HEK293T (cell line): Measurements from ENCODE around the gene POLR1B.

Experiments
- BHLHE40 ChIP-seq: fragments of 450-650 bp; IDR thresholded peaks from 2 replicates; pipeline ENCODE4 v1.6.1; 2016; ENCODE audit warnings: mild to moderate bottlenecking, moderate library complexity, borderline replicate concordance
- CTBP1 ChIP-seq: fragments of 450-650 bp; IDR thresholded peaks from 2 replicates; pipeline ENCODE4 v1.6.1; 2016; ENCODE audit warnings: borderline replicate concordance
- ELF4 ChIP-seq: fragments of 450-650 bp; IDR thresholded peaks from 2 replicates; pipeline ENCODE4 v1.6.1; 2017; ENCODE audit warnings: antibody characterized with exemption
- FOXA1 ChIP-seq: fragments of 450-650 bp; IDR thresholded peaks from 2 replicates; pipeline ENCODE4 v1.6.1; 2016; ENCODE audit warnings: mild to moderate bottlenecking
- FOXK2 ChIP-seq: fragments of 450-650 bp; IDR thresholded peaks from 2 replicates; pipeline ENCODE4 v1.6.1; 2016; ENCODE audit warnings: mild to moderate bottlenecking
- FOXM1 ChIP-seq: fragments of 450-650 bp; IDR thresholded peaks from 2 replicates; pipeline ENCODE4 v1.6.1; 2017; ENCODE audit warnings: mild to moderate bottlenecking, borderline replicate concordance
- HDGF ChIP-seq: fragments of 450-650 bp; IDR thresholded peaks from 2 replicates; pipeline ENCODE4 v1.6.1; 2017; ENCODE audit warnings: antibody characterized with exemption, borderline replicate concordance
- L3MBTL2 ChIP-seq: fragments of 450-650 bp; conservative IDR thresholded peaks from 2 replicates; pipeline ENCODE4 v1.6.1; 2016; ENCODE audit warnings: mild to moderate bottlenecking
- SP1 ChIP-seq: fragments of 450-650 bp; IDR thresholded peaks from 2 replicates; pipeline ENCODE4 v1.6.1; 2017
- SUZ12 ChIP-seq: fragments of 450-650 bp; IDR thresholded peaks from 2 replicates; pipeline ENCODE4 v1.6.1; 2016; ENCODE audit warnings: mild to moderate bottlenecking
- TARDBP ChIP-seq: fragments of 450-650 bp; IDR thresholded peaks from 2 replicates; pipeline ENCODE4 v1.6.1; 2016
- ZNF384 ChIP-seq: fragments of 450-650 bp; IDR thresholded peaks from 2 replicates; pipeline ENCODE4 v1.6.1; 2016
- TF ChIP-seq, protein P1 (sequence below): fragments of 450-650 bp; IDR thresholded peaks from 2 replicates; pipeline ENCODE4 v1.6.1; 2016

DNA sequence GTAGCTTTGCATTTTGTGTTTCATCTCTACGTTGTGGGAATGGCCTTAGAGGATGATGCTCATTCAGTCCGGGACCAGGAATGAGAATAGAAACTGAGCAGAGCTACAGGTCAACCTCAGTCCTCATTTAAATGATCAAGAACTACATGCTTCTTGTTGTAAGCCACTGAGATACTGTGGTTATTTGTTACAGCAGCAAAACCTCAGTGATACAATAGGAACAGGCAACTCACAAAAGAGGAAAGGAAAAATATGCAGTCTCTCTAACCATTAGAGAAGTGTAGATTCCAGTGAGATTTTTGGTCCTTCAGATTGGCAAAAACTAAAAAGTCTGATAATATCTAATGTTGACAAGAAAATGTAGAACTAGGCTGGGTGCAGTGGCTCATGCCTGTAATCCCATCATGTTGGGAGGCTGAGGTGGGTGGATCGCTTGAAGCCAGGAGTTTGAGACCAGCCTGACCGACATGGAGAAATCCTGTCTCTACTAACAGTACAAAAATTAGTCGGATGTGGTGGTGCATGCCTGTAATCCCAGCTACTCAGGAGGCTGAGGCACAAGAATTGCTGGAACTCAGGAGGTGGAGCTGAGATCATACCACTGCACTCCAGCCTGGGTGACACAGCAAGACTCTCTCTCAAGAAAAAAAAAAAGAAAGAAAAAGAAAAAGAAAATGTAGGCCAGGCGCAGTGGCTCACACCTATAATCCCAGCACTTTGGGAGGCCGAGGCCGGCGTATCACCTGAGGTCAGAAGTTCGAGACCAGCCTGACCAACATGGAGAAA lies 55.5 kb downstream of the POLR1B start:
- no peak for TF ChIP-seq CTBP1
- no peak for TF ChIP-seq FOXA1
- no peak for TF ChIP-seq BHLHE40
- no peak for TF ChIP-seq FOXK2
- no peak for TF ChIP-seq SP1
- no peak for TF ChIP-seq SUZ12
- no peak for TF ChIP-seq FOXM1
- TF ChIP-seq ELF4, result no peak
- TF ChIP-seq, protein P1, sequence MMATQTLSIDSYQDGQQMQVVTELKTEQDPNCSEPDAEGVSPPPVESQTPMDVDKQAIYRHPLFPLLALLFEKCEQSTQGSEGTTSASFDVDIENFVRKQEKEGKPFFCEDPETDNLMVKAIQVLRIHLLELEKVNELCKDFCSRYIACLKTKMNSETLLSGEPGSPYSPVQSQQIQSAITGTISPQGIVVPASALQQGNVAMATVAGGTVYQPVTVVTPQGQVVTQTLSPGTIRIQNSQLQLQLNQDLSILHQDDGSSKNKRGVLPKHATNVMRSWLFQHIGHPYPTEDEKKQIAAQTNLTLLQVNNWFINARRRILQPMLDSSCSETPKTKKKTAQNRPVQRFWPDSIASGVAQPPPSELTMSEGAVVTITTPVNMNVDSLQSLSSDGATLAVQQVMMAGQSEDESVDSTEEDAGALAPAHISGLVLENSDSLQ, result no peak
- no peak for TF ChIP-seq TARDBP
- TF ChIP-seq HDGF, result no peak
- no peak for TF ChIP-seq L3MBTL2
- no peak for TF ChIP-seq ZNF384
